Lung (tissue), 12 donors: ENCODE measurements around the gene ALS2CL. TPM values are rescaled to one million over a fixed set of nuclear protein-coding genes. Genes with fewer than 3 reads are reported as not detected.
A peak's percentile ranks its signal among the peaks of the same experiment; 100 is the strongest.

Experiments used
- ATAC-seq: fragments of 200-7000 bp; cut with Tn5 transposase; one replicate; pipeline ENCODE4 v1.9.1; 2020; ENCODE audit warnings: moderate number of reproducible peaks; ENCODE audit not compliant: insufficient read depth, low FRiP score
- DNase-seq, 3 donors: peaks; one replicate each; pipeline ENCODE4 v3.0.0-alpha.2; 2013 to 2017
- H3K27ac ChIP-seq, 2 donors: one replicate each; pipeline ENCODE4 v1.5.1; 2013; ENCODE audit warnings: mild to moderate bottlenecking in 2 of 2, moderate library complexity in 2 of 2, control low read depth in 1 of 2, inconsistent platforms in 1 of 2, low read depth in 1 of 2, low read length in 1 of 2
- H3K27me3 ChIP-seq, 3 donors: one replicate each; pipeline ENCODE4 v1.5.1; 2013; ENCODE audit warnings: low read length in 2 of 3; ENCODE audit not compliant: control insufficient read depth in 3 of 3, insufficient read depth in 3 of 3
- H3K36me3 ChIP-seq, 4 donors: one replicate each; pipeline ENCODE4 v1.5.1; 2013; ENCODE audit warnings: low read length in 4 of 4, mild to moderate bottlenecking in 1 of 4, moderate library complexity in 1 of 4; ENCODE audit not compliant: control insufficient read depth in 4 of 4, insufficient read depth in 4 of 4
- H3K4me1 ChIP-seq, 5 donors: one replicate each; pipeline ENCODE4 v1.5.1; 2013; ENCODE audit warnings: low read length in 5 of 5, mild to moderate bottlenecking in 2 of 5, moderate library complexity in 1 of 5; ENCODE audit not compliant: control insufficient read depth in 5 of 5, insufficient read depth in 5 of 5
- H3K4me3 ChIP-seq: one replicate; pipeline ENCODE4 v1.5.1; 2013; ENCODE audit warnings: mild to moderate bottlenecking, control low read depth, moderate library complexity
- H3K9ac ChIP-seq, 2 donors: one replicate each; pipeline ENCODE4 v1.5.1; 2013; ENCODE audit warnings: low read length in 2 of 2, control low read depth in 1 of 2; ENCODE audit not compliant: insufficient read depth in 1 of 2
- H3K9me3 ChIP-seq, 4 donors: one replicate each; pipeline ENCODE4 v1.5.1; 2013; ENCODE audit warnings: low read length in 3 of 4, mild to moderate bottlenecking in 1 of 4, moderate library complexity in 1 of 4; ENCODE audit not compliant: control insufficient read depth in 4 of 4, insufficient read depth in 3 of 4
- WGBS, 2 donors: extraction: QIAGEN DNeasy Blood & Tissue Kit; methylation state at CpG; one replicate each; pipeline ENCODE4 v1.1.7; 2013; 5-methylcytosine and 5-hydroxymethylcytosine counted together
- polyA plus RNA-seq, 2 donors: library from polyadenylated mRNA; stranded (reverse); fragments of 200-250 nt; gene quantifications; one replicate each; pipeline ENCODE4 v1.2.1, GENCODE V29; 2013
- total RNA-seq, 2 donors: library from RNA; depleted of rRNA in 1 of 2; stranded (reverse); fragments of >200 nt in 1 of 2; gene quantifications; one replicate each; pipeline ENCODE4 v1.2.1, GENCODE V29; 2014 to 2021
- TF ChIP-seq, protein P1 (sequence below): IDR thresholded peaks from 2 replicates; pipeline ENCODE4 v1.5.1; 2012; ENCODE audit warnings: mild to moderate bottlenecking; ENCODE audit errors: control extremely low read depth, extremely low read depth
- donor health status: control.
- donor health status: control.
- donor health status: Bipolar disorder and iron deficiency.
- donor health status: healthy.
- donor health status: DM: yes; HTN: yes; CAD: no.

ALS2CL gene
- total and polyA plus RNA-seq, 4 donors: 23.6 to 58.5 (median 48.9) TPM

DNA sequence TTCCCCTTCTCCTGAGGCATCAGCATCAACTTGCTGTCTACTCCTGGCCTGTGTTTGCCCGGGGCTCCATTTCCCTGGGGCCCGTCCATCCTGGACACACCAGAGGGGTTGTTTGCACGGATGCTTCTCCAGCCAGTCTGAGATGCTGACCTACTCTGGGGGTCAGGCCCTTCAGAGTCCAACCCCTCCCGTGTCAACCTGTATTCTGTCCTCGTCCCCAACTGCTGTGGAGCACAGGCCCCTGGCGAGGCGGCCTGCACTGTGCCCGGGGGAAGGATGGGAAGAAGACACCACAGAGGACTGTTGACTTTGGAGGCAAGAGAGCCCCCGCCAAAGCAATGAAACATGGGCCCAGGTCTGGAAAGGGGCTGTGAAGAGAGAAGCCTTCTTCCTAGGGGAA lies 25.8 kb downstream of the ALS2CL start:
- TF ChIP-seq, protein P1, sequence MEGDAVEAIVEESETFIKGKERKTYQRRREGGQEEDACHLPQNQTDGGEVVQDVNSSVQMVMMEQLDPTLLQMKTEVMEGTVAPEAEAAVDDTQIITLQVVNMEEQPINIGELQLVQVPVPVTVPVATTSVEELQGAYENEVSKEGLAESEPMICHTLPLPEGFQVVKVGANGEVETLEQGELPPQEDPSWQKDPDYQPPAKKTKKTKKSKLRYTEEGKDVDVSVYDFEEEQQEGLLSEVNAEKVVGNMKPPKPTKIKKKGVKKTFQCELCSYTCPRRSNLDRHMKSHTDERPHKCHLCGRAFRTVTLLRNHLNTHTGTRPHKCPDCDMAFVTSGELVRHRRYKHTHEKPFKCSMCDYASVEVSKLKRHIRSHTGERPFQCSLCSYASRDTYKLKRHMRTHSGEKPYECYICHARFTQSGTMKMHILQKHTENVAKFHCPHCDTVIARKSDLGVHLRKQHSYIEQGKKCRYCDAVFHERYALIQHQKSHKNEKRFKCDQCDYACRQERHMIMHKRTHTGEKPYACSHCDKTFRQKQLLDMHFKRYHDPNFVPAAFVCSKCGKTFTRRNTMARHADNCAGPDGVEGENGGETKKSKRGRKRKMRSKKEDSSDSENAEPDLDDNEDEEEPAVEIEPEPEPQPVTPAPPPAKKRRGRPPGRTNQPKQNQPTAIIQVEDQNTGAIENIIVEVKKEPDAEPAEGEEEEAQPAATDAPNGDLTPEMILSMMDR: no peak
- 88 to 94% methylated on average over 9 of the region's 9 CpGs for WGBS, 2 donors
- H3K4me3 ChIP-seq: no peak overlapping the region
- H3K4me1 ChIP-seq: peaks cover 0 to 17% (median 7%) of the 10 kb centered on the region in 5 donors
- DNase-seq: no peak
- peaks cover 0 to 15% (median 0%) of the 10 kb centered on the region in 4 donors for H3K36me3 ChIP-seq
- no peak for ATAC-seq
- H3K27me3 ChIP-seq: no peaks in the 10 kb centered on the region
- no peak overlapping the region for H3K9ac ChIP-seq
- H3K27ac ChIP-seq: no peak overlapping the region
- H3K9me3 ChIP-seq: no peaks in the 10 kb centered on the region

DNA sequence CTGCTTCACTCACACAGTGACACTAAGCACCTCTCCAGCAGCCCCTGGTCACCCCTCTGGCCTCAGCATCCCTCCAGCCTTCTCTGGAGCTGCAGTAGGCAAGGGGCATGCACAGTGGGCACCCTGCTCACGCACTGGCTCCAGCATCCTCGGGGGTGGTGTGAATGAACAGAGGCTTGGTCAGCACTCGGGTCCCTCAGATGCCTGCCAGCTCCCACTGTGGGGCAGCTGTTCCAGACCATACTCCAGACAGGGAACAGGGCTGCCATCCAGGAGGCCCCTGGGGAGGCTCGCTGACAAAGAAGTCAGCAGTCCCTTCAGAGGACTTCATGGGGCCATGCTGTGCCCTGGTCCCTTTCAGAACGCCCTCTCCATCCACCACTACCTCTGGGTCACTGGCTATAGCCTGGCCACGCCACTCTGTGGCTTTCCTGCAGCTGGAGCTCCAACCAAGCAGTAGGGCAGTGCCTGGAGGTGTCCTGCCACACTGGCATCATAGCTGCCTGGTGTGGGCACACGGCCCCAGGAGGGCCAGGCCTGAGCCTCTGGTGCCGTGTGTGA lies 26.3 kb downstream of the ALS2CL start:
- Histone ChIP-seq H3K27me3 (no peaks in the 10 kb centered on the region), H3K9me3 (no peaks in the 10 kb centered on the region), H3K4me1 (peaks cover 0 to 22% (median 11%) of the 10 kb centered on the region in 5 donors), H3K27ac (no peak overlapping the region), H3K36me3 (peaks cover 0 to 15% (median 0%) of the 10 kb centered on the region in 4 donors), H3K9ac (no peak overlapping the region), H3K4me3 (no peak overlapping the region)
- TF ChIP-seq, protein P1: no peak
- 88% methylated on average over 8 of the region's 8 CpGs for WGBS, 2 donors
- no peak for DNase-seq
- no peak for ATAC-seq

DNA sequence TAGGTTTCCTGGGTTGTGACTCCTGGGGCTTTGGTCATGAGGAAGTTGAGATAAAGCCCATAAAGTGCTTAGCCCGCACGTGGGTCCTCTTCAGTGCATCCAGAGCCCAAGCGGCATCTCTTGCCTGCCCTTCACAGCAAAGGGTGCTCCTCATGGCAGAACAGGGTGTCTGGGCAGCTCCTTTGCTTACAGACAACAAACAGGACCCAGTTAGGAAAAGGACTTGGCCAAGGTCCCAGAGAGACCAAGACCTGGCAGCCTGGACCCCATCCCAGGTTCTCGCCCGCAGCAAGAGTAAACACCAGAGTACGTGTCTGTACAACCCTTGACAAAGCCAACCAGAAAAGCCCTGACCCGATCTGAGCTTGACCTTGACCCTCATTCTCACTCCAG lies 27.0 kb downstream of the ALS2CL start:
- TF ChIP-seq, protein P1: no peak
- DNase-seq (no peak), ATAC-seq (no peak)
- no peak overlapping the region for H3K4me3 ChIP-seq
- H3K27me3 ChIP-seq: no peaks in the 10 kb centered on the region
- peaks cover 0 to 23% (median 11%) of the 10 kb centered on the region in 5 donors for H3K4me1 ChIP-seq
- H3K9me3 ChIP-seq: no peaks in the 10 kb centered on the region
- WGBS, 2 donors: 57 to 79% methylated on average over 7 of the region's 7 CpGs
- peak overlapping the region in 1 of 2 donors; percentile 17 for H3K27ac ChIP-seq
- peaks cover 0 to 8% (median 0%) of the 10 kb centered on the region in 4 donors for H3K36me3 ChIP-seq
- H3K9ac ChIP-seq: no peak overlapping the region
